HCT116 (cell line): ENCODE results near the gene FSIP1.

Experiments used
- CTCF ChIP-seq, 3 experiments: fragments of 200-600 bp in 1 of 3; sonication (generic) in 1 of 3; IDR thresholded peaks in 2 of 3; conservative IDR thresholded peaks in 1 of 3; 2 replicates each; pipeline ENCODE4 v1.5.1; 2012 to 2017; ENCODE audit warnings: low read depth in 2 of 3, low read length in 2 of 3, antibody characterized with exemption in 1 of 3, borderline replicate concordance in 1 of 3, control low read depth in 1 of 3, mild to moderate bottlenecking in 1 of 3, mixed read lengths in 1 of 3, mixed run types in 1 of 3, moderate library complexity in 1 of 3; ENCODE audit not compliant: insufficient read depth in 1 of 3
- EGR1 ChIP-seq: IDR thresholded peaks from 2 replicates; pipeline ENCODE4 v1.6.1; 2012; ENCODE audit warnings: low read depth
- ELF1 ChIP-seq: IDR thresholded peaks from 2 replicates; pipeline ENCODE4 v1.6.1; 2012; ENCODE audit warnings: low read depth, borderline replicate concordance
- EZH2 ChIP-seq: fragments of 200-600 bp; sonication (generic); IDR thresholded peaks from 2 replicates; pipeline ENCODE4 v1.6.1; 2017; ENCODE audit warnings: antibody characterized with exemption, mixed run types
- EZH2phosphoT487 ChIP-seq: fragments of 200-600 bp; IDR thresholded peaks from 2 replicates; pipeline ENCODE4 v1.6.1; 2018; ENCODE audit warnings: antibody characterized with exemption, borderline replicate concordance
- MAX ChIP-seq: IDR thresholded peaks from 2 replicates; pipeline ENCODE4 v1.6.1; 2012
- POLR2A ChIP-seq: IDR thresholded peaks from 2 replicates; pipeline ENCODE4 v1.7.0; 2011; ENCODE audit warnings: borderline replicate concordance; ENCODE audit not compliant: insufficient read depth, insufficient read length; ENCODE audit errors: extremely low read depth
- POLR2AphosphoS5 ChIP-seq: IDR thresholded peaks from 2 replicates; pipeline ENCODE4 v1.6.1; 2011; ENCODE audit warnings: mild to moderate bottlenecking, low read depth, low read length, moderate library complexity
- RAD21 ChIP-seq: IDR thresholded peaks from 2 replicates; pipeline ENCODE4 v1.6.1; 2012; ENCODE audit warnings: low read depth, mild to moderate bottlenecking
- YY1 ChIP-seq: IDR thresholded peaks from 2 replicates; pipeline ENCODE4 v1.6.1; 2011; ENCODE audit warnings: low read length, low read depth, moderate library complexity, mild to moderate bottlenecking; ENCODE audit not compliant: insufficient replicate concordance; ENCODE audit errors: extremely low read depth

GRCh38 chr15:39778021-39778420 is 4.6 kb downstream of the FSIP1 start:
- TF ChIP-seq CTCF (IDR thresholded peaks at IDR 0.05 in 2 of 3, conservative IDR thresholded peaks at IDR 0.05 in 1 of 3; ENCODE audit: borderline replicate concordance in 1 of 3, insufficient read depth in 1 of 3, low read depth in 2 of 3, low read length in 2 of 3) = no peak
- no peak for TF ChIP-seq EGR1
- TF ChIP-seq POLR2A = no peak
- no peak for TF ChIP-seq ELF1
- no peak for TF ChIP-seq YY1
- no peak for TF ChIP-seq EZH2phosphoT487
- TF ChIP-seq EZH2 = no peak
- TF ChIP-seq POLR2AphosphoS5 = no peak
- TF ChIP-seq MAX = no peak
- TF ChIP-seq RAD21 = no peak
